Bone marrow (tissue), 2 donors: ENCODE data around the gene GPATCH3.

Experiments used
- DNase-seq, 2 donors: peaks; one replicate each; lab custom pipeline; 2025; lab: John Stamatoyannopoulos, UW

GPATCH3 gene

DNA sequence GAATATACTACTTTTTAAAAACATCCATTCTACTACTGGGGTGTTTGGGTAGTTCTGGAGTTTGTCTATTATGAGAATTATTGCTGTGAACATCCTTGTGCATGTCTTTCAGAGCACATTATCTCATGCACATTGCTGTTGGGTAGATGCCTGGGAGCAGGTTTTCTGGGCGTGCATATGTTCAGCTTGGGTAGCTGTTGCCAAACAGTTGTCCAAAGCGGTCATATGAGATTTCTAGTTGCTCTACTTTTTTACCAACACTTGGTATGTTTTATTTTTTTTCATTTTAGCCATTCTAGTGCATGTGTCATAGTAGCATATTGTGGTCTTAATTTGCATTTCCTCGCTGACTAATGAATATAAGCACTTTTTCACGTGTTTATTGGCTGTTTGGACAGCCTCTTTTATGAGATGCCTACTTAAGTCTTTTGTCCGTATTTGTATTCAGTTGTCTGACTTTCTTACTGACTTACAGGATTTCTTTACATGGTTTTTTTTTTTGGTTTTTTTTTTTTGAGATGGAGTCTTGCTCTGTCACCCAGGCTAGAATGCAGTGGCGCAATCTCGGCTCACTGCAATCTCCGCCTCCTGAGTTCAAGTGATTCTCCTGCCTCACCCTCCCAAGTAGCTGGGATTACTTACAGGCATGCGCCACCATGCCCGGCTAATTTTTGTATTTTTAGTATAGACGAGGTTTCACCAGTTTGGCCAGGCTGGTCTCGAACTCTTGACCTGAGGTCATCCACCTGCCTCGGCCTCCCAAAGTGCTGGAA, 55.7 kb downstream of the GPATCH3 start:
- no peak for DNase-seq
